OCI-LY1 (cell line): ENCODE measurements around the gene ANO5.

Source experiments
- H2AFZ ChIP-seq: fragments of 200-600 bp; sonication (generic), shearing (Covaris generic); 2 replicates; pipeline ENCODE4 v1.6.0; 2014; ENCODE audit warnings: antibody characterized with exemption, mild to moderate bottlenecking, low read length
- H3F3A ChIP-seq: fragments of 200-600 bp; sonication (generic), shearing (Covaris generic); 2 replicates; pipeline ENCODE4 v1.6.0; 2014; ENCODE audit warnings: mild to moderate bottlenecking, antibody characterized with exemption, low read length, moderate library complexity; ENCODE audit not compliant: insufficient read depth
- H3K27ac ChIP-seq: fragments of 200-600 bp; sonication (generic); 2 replicates; pipeline ENCODE4 v1.5.1; 2014; ENCODE audit warnings: low read length, mixed run types, mild to moderate bottlenecking, low read depth; ENCODE audit not compliant: poor library complexity, severe bottlenecking
- H3K27me3 ChIP-seq: fragments of 200-600 bp; sonication (generic); 2 replicates; pipeline ENCODE4 v1.6.0; 2014; ENCODE audit warnings: antibody characterized with exemption, mild to moderate bottlenecking, low read length, moderate library complexity; ENCODE audit not compliant: insufficient read depth
- H3K36me3 ChIP-seq: fragments of 200-600 bp; sonication (generic); 2 replicates; pipeline ENCODE4 v1.6.1; 2014; ENCODE audit warnings: mild to moderate bottlenecking, antibody characterized with exemption, low read length, moderate library complexity, mixed read lengths; ENCODE audit not compliant: insufficient read depth
- H3K4me1 ChIP-seq: fragments of 200-600 bp; sonication (generic); 2 replicates; pipeline ENCODE4 v1.5.1; 2014; ENCODE audit warnings: mild to moderate bottlenecking, low read length, moderate library complexity; ENCODE audit not compliant: insufficient read depth, severe bottlenecking
- H3K4me2 ChIP-seq: fragments of 200-600 bp; sonication (generic), shearing (Covaris generic); 2 replicates; pipeline ENCODE4 v1.6.1; 2014; ENCODE audit warnings: low read length
- H3K4me3 ChIP-seq: fragments of 200-600 bp; sonication (generic); 2 replicates; pipeline ENCODE4 v1.5.1; 2014; ENCODE audit warnings: low read length, low read depth, mild to moderate bottlenecking, mixed read lengths; ENCODE audit not compliant: poor library complexity, severe bottlenecking
- H3K79me2 ChIP-seq: fragments of 200-600 bp; shearing (Covaris generic); 2 replicates; pipeline ENCODE4 v1.6.1; 2016; ENCODE audit warnings: mixed run types, low read length, mixed read lengths; ENCODE audit not compliant: insufficient read depth
- H3K9ac ChIP-seq: fragments of 200-600 bp; sonication (generic), shearing (Covaris generic); 2 replicates; pipeline ENCODE4 v1.6.1; 2014; ENCODE audit warnings: mild to moderate bottlenecking, low read length, mixed read lengths
- H3K9me2 ChIP-seq: fragments of 200-600 bp; sonication (generic), shearing (Covaris generic); 2 replicates; pipeline ENCODE4 v1.6.1; 2014; ENCODE audit warnings: low read depth, mild to moderate bottlenecking, low read length, mixed read lengths
- H3K9me3 ChIP-seq: fragments of 200-600 bp; shearing (Covaris generic); 2 replicates; pipeline ENCODE4 v1.6.1; 2014; ENCODE audit warnings: low read length, mixed read lengths
- H4K20me1 ChIP-seq: fragments of 200-600 bp; sonication (generic), shearing (Covaris generic); 2 replicates; pipeline ENCODE4 v1.6.0; 2016; ENCODE audit warnings: mild to moderate bottlenecking, low read length; ENCODE audit not compliant: insufficient read depth
- EZH2 ChIP-seq: fragments of 200-600 bp; sonication (generic), shearing (Covaris generic); IDR thresholded peaks from 2 replicates; pipeline ENCODE4 v1.8.0; 2017; ENCODE audit warnings: borderline replicate concordance, mixed run types, mild to moderate bottlenecking, antibody characterized with exemption, low read length, moderate library complexity, mixed read lengths
- TF ChIP-seq, protein P1 (sequence below): fragments of 200-600 bp; sonication (generic), shearing (Covaris generic); IDR thresholded peaks from 2 replicates; pipeline ENCODE4 v1.5.1; 2017; ENCODE audit warnings: mild to moderate bottlenecking, antibody characterized with exemption, low read length, moderate library complexity, mixed read lengths

The ANO5 gene

DNA sequence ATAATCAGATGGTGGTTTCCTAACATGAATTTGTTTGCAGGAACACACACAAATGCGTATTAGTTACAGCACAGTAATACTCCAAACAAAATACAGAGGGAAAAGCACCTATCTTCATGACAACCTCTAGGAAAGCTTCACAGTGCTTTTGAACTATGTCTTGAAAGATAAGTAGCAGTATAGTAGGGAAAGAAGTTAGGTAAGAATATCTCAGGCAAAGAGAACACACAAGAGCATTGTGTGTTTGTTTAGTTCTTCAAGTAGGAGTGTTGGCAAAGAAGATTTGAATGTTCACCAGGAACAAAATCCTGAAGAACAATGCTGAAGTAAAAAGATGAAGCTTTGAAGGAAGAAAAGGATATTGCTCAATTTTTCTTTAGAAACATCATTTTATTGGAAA is 54.1 kb downstream of the ANO5 start:
- no peak overlapping the region for H2AFZ ChIP-seq
- no peaks in the 10 kb centered on the region for H3K27me3 ChIP-seq
- H3K79me2 ChIP-seq = no peaks in the 10 kb centered on the region
- H3K9me2 ChIP-seq = no peaks in the 10 kb centered on the region
- H3K9ac ChIP-seq = no peak overlapping the region
- H3K4me2 ChIP-seq = no peak overlapping the region
- TF ChIP-seq EZH2 = no peak
- TF ChIP-seq, protein P1, sequence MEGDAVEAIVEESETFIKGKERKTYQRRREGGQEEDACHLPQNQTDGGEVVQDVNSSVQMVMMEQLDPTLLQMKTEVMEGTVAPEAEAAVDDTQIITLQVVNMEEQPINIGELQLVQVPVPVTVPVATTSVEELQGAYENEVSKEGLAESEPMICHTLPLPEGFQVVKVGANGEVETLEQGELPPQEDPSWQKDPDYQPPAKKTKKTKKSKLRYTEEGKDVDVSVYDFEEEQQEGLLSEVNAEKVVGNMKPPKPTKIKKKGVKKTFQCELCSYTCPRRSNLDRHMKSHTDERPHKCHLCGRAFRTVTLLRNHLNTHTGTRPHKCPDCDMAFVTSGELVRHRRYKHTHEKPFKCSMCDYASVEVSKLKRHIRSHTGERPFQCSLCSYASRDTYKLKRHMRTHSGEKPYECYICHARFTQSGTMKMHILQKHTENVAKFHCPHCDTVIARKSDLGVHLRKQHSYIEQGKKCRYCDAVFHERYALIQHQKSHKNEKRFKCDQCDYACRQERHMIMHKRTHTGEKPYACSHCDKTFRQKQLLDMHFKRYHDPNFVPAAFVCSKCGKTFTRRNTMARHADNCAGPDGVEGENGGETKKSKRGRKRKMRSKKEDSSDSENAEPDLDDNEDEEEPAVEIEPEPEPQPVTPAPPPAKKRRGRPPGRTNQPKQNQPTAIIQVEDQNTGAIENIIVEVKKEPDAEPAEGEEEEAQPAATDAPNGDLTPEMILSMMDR = no peak
- H3K4me1 ChIP-seq = no peaks in the 10 kb centered on the region
- no peak overlapping the region for H3K4me3 ChIP-seq
- H3K27ac ChIP-seq = no peak overlapping the region
- H3K9me3 ChIP-seq = no peaks in the 10 kb centered on the region
- no peaks in the 10 kb centered on the region for H3K36me3 ChIP-seq
- no peaks in the 10 kb centered on the region for H3F3A ChIP-seq
- no peaks in the 10 kb centered on the region for H4K20me1 ChIP-seq

DNA sequence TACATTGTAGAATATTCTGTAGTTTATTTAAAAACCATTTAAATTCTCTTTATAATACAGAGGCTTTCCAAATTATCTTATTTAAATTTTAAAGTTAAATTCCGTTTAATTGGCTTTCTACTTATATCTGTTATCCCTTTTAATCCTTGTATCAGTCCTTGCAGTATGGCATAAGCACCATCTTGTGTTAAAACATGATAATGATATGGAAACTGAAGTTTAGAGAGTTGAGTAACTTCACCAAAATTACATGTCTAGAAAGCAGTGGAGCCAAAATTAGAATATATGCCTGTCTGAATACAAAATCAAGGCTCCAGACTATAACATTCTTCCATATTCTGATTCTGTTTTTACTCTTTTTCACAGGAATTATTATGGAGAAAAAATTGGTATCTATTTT is 57.0 kb downstream of the ANO5 start:
- H3K9me3 ChIP-seq = no peaks in the 10 kb centered on the region
- H3K4me1 ChIP-seq = no peaks in the 10 kb centered on the region
- H3F3A ChIP-seq = no peaks in the 10 kb centered on the region
- no peak overlapping the region for H3K27ac ChIP-seq
- no peak for TF ChIP-seq EZH2
- TF ChIP-seq, protein P1 = no peak
- no peaks in the 10 kb centered on the region for H3K79me2 ChIP-seq
- no peak overlapping the region for H3K4me3 ChIP-seq
- H2AFZ ChIP-seq = no peak overlapping the region
- no peaks in the 10 kb centered on the region for H3K36me3 ChIP-seq
- no peak overlapping the region for H3K9ac ChIP-seq
- H4K20me1 ChIP-seq = no peaks in the 10 kb centered on the region
- H3K4me2 ChIP-seq = no peak overlapping the region
- H3K27me3 ChIP-seq = no peaks in the 10 kb centered on the region
- H3K9me2 ChIP-seq = no peaks in the 10 kb centered on the region

DNA sequence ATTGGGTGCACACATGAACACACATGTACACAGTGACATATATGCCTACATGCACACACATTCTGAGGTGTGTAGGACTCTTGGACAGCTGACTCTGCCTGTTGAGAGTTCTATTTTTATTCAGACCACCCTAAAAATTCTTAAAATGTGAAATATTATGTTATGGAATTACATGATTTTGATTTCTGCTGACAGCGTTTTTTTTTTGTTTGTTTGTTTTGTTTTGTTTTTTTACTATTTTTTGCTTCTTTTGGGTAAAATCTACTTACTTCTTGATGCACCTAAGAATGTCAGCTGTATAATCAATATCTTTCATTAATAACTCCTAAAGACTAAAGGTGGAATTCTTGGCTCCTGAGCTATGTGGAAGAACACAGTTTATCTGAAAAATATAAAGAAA is 64.0 kb downstream of the ANO5 start:
- H3F3A ChIP-seq = no peaks in the 10 kb centered on the region
- no peak overlapping the region for H3K4me2 ChIP-seq
- H3K27me3 ChIP-seq = no peaks in the 10 kb centered on the region
- no peak overlapping the region for H3K27ac ChIP-seq
- no peak overlapping the region for H3K4me3 ChIP-seq
- H2AFZ ChIP-seq = no peak overlapping the region
- H3K9me2 ChIP-seq = no peaks in the 10 kb centered on the region
- no peak overlapping the region for H3K9ac ChIP-seq
- H3K4me1 ChIP-seq = no peaks in the 10 kb centered on the region
- no peaks in the 10 kb centered on the region for H4K20me1 ChIP-seq
- H3K36me3 ChIP-seq = no peaks in the 10 kb centered on the region
- no peaks in the 10 kb centered on the region for H3K79me2 ChIP-seq
- TF ChIP-seq EZH2 = no peak
- TF ChIP-seq, protein P1 = no peak
- H3K9me3 ChIP-seq = no peaks in the 10 kb centered on the region
